Small intestine (tissue), 7 donors: ENCODE results near the gene UBL7. TPM values are rescaled to one million over a fixed set of nuclear protein-coding genes. Genes with fewer than 3 reads are reported as not detected.

Experiments used
- DNase-seq, 2 donors: peaks; one replicate each; pipeline versions ENCODE4 v3.0.0 to v3.0.0-alpha.2; 2013
- FAIRE-seq: peaks from 2 replicates; lab custom pipeline; 2012; peaks lifted over from hg19 to GRCh38; lab: Jason Lieb, UNC
- H3K27ac ChIP-seq, 3 donors: one replicate each; pipeline ENCODE4 v1.5.1; 2013; ENCODE audit warnings: low read length in 2 of 3, mild to moderate bottlenecking in 2 of 3, control low read depth in 1 of 3, inconsistent platforms in 1 of 3, low read depth in 1 of 3, moderate library complexity in 1 of 3
- H3K27me3 ChIP-seq, 3 donors: one replicate each; pipeline ENCODE4 v1.6.1; 2013; ENCODE audit warnings: low read length in 3 of 3, inconsistent platforms in 1 of 3; ENCODE audit not compliant: control insufficient read depth in 3 of 3, insufficient read depth in 3 of 3
- H3K36me3 ChIP-seq, 3 donors: one replicate each; pipeline ENCODE4 v1.6.1; 2013; ENCODE audit warnings: low read length in 3 of 3, inconsistent platforms in 1 of 3, low read depth in 1 of 3, mild to moderate bottlenecking in 1 of 3, moderate library complexity in 1 of 3; ENCODE audit not compliant: control insufficient read depth in 3 of 3, insufficient read depth in 2 of 3
- H3K4me1 ChIP-seq, 3 donors: one replicate each; pipeline ENCODE4 v1.6.1; 2013; ENCODE audit warnings: low read length in 2 of 3, inconsistent platforms in 1 of 3, low read depth in 1 of 3, mild to moderate bottlenecking in 1 of 3, moderate library complexity in 1 of 3; ENCODE audit not compliant: control insufficient read depth in 3 of 3, insufficient read depth in 2 of 3
- H3K4me3 ChIP-seq, 3 donors: one replicate each; pipeline ENCODE4 v1.5.1; 2013; ENCODE audit warnings: low read length in 3 of 3, control low read depth in 1 of 3, inconsistent platforms in 1 of 3, low read depth in 1 of 3, mild to moderate bottlenecking in 1 of 3, moderate library complexity in 1 of 3
- H3K9me3 ChIP-seq, 2 donors: one replicate each; pipeline ENCODE4 v1.6.1; 2013; ENCODE audit warnings: low read depth in 1 of 2, low read length in 1 of 2; ENCODE audit not compliant: control insufficient read depth in 2 of 2, insufficient read depth in 1 of 2
- WGBS, 3 donors: extraction: QIAGEN DNeasy Blood & Tissue Kit; methylation state at CpG; one replicate each; pipeline ENCODE4 v1.1.7; 2013; 5-methylcytosine and 5-hydroxymethylcytosine counted together
- polyA plus RNA-seq, 4 donors: library from polyadenylated mRNA; stranded (reverse) in 3 of 4; unstranded in 1 of 4; fragments of 200-250 nt in 3 of 4; fragments of 120-200 nt in 1 of 4; gene quantifications; one replicate each; pipeline versions ENCODE4 v1.2.1 to v1.2.3, GENCODE V29; 2013
- donor health status: healthy with polysubstance abuse.
- donor health status: control.
- donor health status: control.
- donor health status: Bipolar disorder and iron deficiency.
- donor health status: healthy.

UBL7 gene
- polyA plus RNA-seq, 4 donors, result 33.3 to 51.7 (median 41.1) TPM

DNA sequence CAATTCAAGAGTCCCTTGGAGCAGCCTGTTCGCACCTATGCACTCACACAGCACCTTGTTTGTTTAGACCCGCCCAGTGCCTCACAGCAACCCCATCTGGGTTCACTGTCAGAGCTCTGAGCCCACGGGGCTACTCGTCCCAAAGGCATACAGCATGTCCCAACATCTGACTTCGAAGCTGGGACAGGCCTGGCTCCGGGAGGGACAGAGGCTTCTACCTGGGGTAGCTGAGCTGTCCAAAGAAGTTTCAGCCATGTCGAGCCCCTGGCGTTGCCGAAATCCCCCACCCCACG is 64.9 kb downstream of the UBL7 start:
- no peaks in the 10 kb centered on the region for H3K9me3 ChIP-seq
- FAIRE-seq, result no peak
- no peaks in the 10 kb centered on the region for H3K36me3 ChIP-seq
- H3K4me1 ChIP-seq, result peaks cover 0 to 3% (median 0%) of the 10 kb centered on the region in 3 donors
- DNase-seq, result no peak
- no peaks in the 10 kb centered on the region for H3K27me3 ChIP-seq
- whole genome bisulfite sequencing, 3 donors, result 71 to 80% (median 75%) methylated on average over 9 to 10 of the region's 10 CpGs
- H3K4me3 ChIP-seq, result no peak overlapping the region
- peak overlapping the region in 1 of 3 donors; percentile 21 for H3K27ac ChIP-seq

Other genes starting within 250 kb of the UBL7 start
- 1 to 10 TPM in 1 of 4 donors, under 1 TPM in 1, not detected in 2; 0.01 to 1.1 TPM for gene CCDC33, start 224.8 kb downstream of the UBL7 start, polyA plus RNA-seq
- 1 to 10 TPM in 1 of 4 donors, under 1 TPM in 3; 0.54 to 2.7 (median 0.73) TPM for gene CYP11A1, start 93.5 kb downstream of the UBL7 start, polyA plus RNA-seq
- 1 to 10 TPM in 2 of 4 donors, under 1 TPM in 2; 0.45 to 4.3 (median 1.6) TPM for gene SEMA7A, start 27.2 kb downstream of the UBL7 start, polyA plus RNA-seq
- gene ARID3B, start 80.1 kb upstream of the UBL7 start, polyA plus RNA-seq, result 10 to 100 TPM in 1 of 4 donors, 1 to 10 TPM in 3; 4.0 to 11.3 (median 5.4) TPM
- gene CLK3, start 154.7 kb upstream of the UBL7 start, polyA plus RNA-seq, result 10 to 100 TPM; 47.8 to 84.5 (median 67.0) TPM
- 10 to 100 TPM; 13.5 to 29.2 (median 21.2) TPM for gene EDC3, start 234.9 kb upstream of the UBL7 start, polyA plus RNA-seq